Esophagus squamous epithelium (tissue), 5 donors: ENCODE data around the gene ADRA2B. TPM values are rescaled to one million over a fixed set of nuclear protein-coding genes. Genes with fewer than 3 reads are reported as not detected.

ENCODE experiments used
- DNase-seq: peaks from one replicate; lab custom pipeline; 2025; lab: John Stamatoyannopoulos, UW
- H3K27ac ChIP-seq, 4 donors: fragments of 200-600 bp; sonication (generic); one replicate each; pipeline ENCODE4 v1.5.1; 2016 to 2019; ENCODE audit warnings: mild to moderate bottlenecking in 1 of 4
- H3K27me3 ChIP-seq, 4 donors: fragments of 200-600 bp; sonication (generic); 1 replicate in 3 of 4; 2 replicates in 1 of 4; pipeline versions ENCODE4 v1.5.1 to v1.6.0; 2017 to 2021; ENCODE audit warnings: antibody characterized with exemption in 1 of 4
- H3K36me3 ChIP-seq, 3 donors: fragments of 200-600 bp; sonication (generic); one replicate each; pipeline ENCODE4 v1.5.1; 2016 to 2019
- H3K4me1 ChIP-seq, 3 donors: fragments of 200-600 bp; sonication (generic); one replicate each; pipeline ENCODE4 v1.5.1; 2017 to 2019
- H3K4me3 ChIP-seq, 4 donors: fragments of 200-600 bp; sonication (generic); 1 replicate in 3 of 4; 2 replicates in 1 of 4; pipeline ENCODE4 v1.5.1; 2016 to 2019; ENCODE audit warnings: mild to moderate bottlenecking in 2 of 4, moderate library complexity in 1 of 4
- H3K9me3 ChIP-seq, 3 donors: fragments of 200-600 bp; sonication (generic); one replicate each; pipeline ENCODE4 v1.5.1; 2016 to 2019
- CTCF ChIP-seq, 6 experiments: fragments of 450-650 bp in 4 of 6; fragments of 200-600 bp in 2 of 6; sonication (generic) in 2 of 6; IDR thresholded peaks; one replicate each; pipeline ENCODE4 v1.5.1; 2016 to 2019; ENCODE audit warnings: antibody characterized with exemption in 6 of 6, mild to moderate bottlenecking in 4 of 6, moderate library complexity in 4 of 6
- POLR2A ChIP-seq, 4 donors: fragments of 450-650 bp; IDR thresholded peaks; one replicate each; pipeline ENCODE4 v1.6.1; 2017; ENCODE audit warnings: antibody characterized with exemption in 4 of 4, mild to moderate bottlenecking in 4 of 4, moderate library complexity in 3 of 4
- WGBS, 2 donors: methylation state at CpG; one replicate each; pipeline ENCODE4 v1.1.5; 2018; 5-methylcytosine and 5-hydroxymethylcytosine counted together
- intact Hi-C: fragments of 100-400 bp; cut with DNase I; formaldehyde crosslinking; loops from one replicate; pipeline ENCODE4 v1.15.0; 2022
- total RNA-seq, 4 donors: library from RNA; depleted of rRNA; stranded (reverse); fragments of >200 nt; gene quantifications; one replicate each; pipeline ENCODE4 v1.1.0, GENCODE V29; 2016
- donor health status: DM: yes; HTN: yes; CAD: no.

ADRA2B gene
- total RNA-seq, 4 donors from 2014 or later = 0.04 to 1.2 (median 0.38) TPM; not detected in 1

DNA sequence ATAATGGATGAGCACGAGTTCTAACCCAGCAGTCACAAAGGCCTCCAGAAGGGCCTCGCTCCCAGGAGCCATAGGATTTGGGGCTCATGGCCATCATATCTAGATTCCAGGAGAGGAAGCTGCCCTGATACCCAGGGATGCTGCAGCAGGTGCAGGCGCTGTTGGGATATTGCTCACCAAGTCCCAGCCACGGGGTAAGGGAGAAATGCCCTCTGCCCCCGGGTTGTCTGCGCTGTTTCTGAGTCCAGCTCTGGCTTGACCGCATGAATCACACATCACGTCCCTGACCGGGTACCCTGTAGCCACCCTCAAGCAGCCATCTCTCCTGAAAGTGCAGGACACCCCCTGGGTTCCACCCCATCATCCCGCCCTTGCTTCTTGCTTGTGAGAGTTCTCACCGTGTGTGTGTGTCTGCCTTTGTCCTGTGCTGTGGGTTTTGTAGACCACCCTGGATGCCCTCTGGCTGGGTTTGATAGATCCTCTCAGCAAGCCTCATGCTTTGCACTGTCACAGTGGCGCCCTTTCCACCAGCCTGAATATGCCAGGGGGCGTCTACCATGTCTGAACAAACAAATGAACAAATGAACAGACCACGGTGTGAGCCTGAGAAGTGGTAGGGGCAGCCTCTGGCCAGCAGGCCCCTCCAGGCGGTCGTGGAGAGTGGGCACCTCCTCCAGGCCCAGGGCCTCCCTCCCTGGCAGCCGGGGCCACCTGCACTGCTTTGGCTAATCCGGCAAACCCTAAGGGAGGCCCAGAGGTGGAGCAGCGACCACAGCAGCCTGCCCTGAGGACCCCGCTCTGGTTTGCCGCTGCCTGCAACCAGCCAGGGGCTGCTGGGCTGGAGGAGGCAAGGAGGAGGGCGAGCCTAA, 32.1 kb downstream of the ADRA2B start:
- Histone ChIP-seq H3K27ac (no peak overlapping the region), H3K27me3 (peaks cover 0 to 20% (median 0%) of the 10 kb centered on the region in 4 donors), H3K9me3 (no peaks in the 10 kb centered on the region), H3K4me1 (no peaks in the 10 kb centered on the region), H3K36me3 (no peaks in the 10 kb centered on the region), H3K4me3 (no peak overlapping the region)
- DNase-seq = no peak
- intact Hi-C loops = no loop called here
- TF ChIP-seq CTCF (IDR thresholded peaks at IDR 0.05) (no peak), POLR2A (IDR thresholded peaks at IDR 0.05) (no peak)
- 83 to 86% methylated on average over 9 to 14 of the region's 22 CpGs for WGBS, 2 donors

GRCh38 chr2:96083064-96083939, 33.1 kb downstream of the ADRA2B start:
- no peak overlapping the region for H3K4me3 ChIP-seq
- intact Hi-C loops = no loop called here
- H3K9me3 ChIP-seq = no peaks in the 10 kb centered on the region
- WGBS, 2 donors = 67 to 77% methylated on average over 2 to 6 of the region's 9 CpGs
- TF ChIP-seq POLR2A (IDR thresholded peaks at IDR 0.05) (no peak), CTCF (IDR thresholded peaks at IDR 0.05) (no peak)
- no peaks in the 10 kb centered on the region for H3K36me3 ChIP-seq
- DNase-seq = no peak
- peak overlapping the region in 2 of 4 donors; percentile 13 to 36 for H3K27ac ChIP-seq
- H3K4me1 ChIP-seq = no peaks in the 10 kb centered on the region
- peaks cover 0 to 10% (median 0%) of the 10 kb centered on the region in 4 donors for H3K27me3 ChIP-seq

- 85 to 93% methylated on average over 9 to 10 of the region's 14 CpGs for WGBS, 2 donors
- H3K4me1 ChIP-seq = no peaks in the 10 kb centered on the region
- TF ChIP-seq POLR2A (IDR thresholded peaks at IDR 0.05) (no peak), CTCF (IDR thresholded peaks at IDR 0.05) (no peak)
- intact Hi-C loops = no loop called here
- H3K9me3 ChIP-seq = no peaks in the 10 kb centered on the region
- H3K27ac ChIP-seq = peak overlapping the region in 2 of 4 donors; percentile 13 to 36
- peaks cover 0 to 6% (median 0%) of the 10 kb centered on the region in 4 donors for H3K27me3 ChIP-seq
- no peaks in the 10 kb centered on the region for H3K36me3 ChIP-seq
- no peak for DNase-seq
- no peak overlapping the region for H3K4me3 ChIP-seq
These were observed 33.9 kb downstream of the ADRA2B start for GRCh38 chr2:96082211-96083063.

- DNase-seq = no peak
- H3K4me3 ChIP-seq = no peak overlapping the region
- H3K27me3 ChIP-seq = peaks cover 0 to 5% (median 0%) of the 10 kb centered on the region in 4 donors
- peaks cover 0 to 8% (median 0%) of the 10 kb centered on the region in 3 donors for H3K9me3 ChIP-seq
- WGBS, 2 donors = 79 to 80% methylated on average over 2 of the region's 2 CpGs
- intact Hi-C loops = no loop called here
- TF ChIP-seq CTCF (IDR thresholded peaks at IDR 0.05) (no peak), POLR2A (IDR thresholded peaks at IDR 0.05) (no peak)
- H3K4me1 ChIP-seq = no peaks in the 10 kb centered on the region
- no peak overlapping the region for H3K27ac ChIP-seq
- H3K36me3 ChIP-seq = no peaks in the 10 kb centered on the region
These were observed 35.3 kb downstream of the ADRA2B start for GRCh38 chr2:96081042-96081441.
